Transverse colon (tissue), 4 donors: Measurements from ENCODE around the gene CHTF18. TPM values are rescaled to one million over a fixed set of nuclear protein-coding genes. Genes with fewer than 3 reads are reported as not detected.

ENCODE experiments used
- DNase-seq: peaks from one replicate; pipeline ENCODE4 v3.0.0-alpha.2; 2019
- H3K27ac ChIP-seq, 4 donors: fragments of 200-600 bp; sonication (generic); 2 replicates each; pipeline ENCODE4 v1.5.1; 2016 to 2018; ENCODE audit warnings: inconsistent platforms in 4 of 4
- H3K27me3 ChIP-seq: fragments of 200-600 bp; sonication (generic); 2 replicates; pipeline ENCODE4 v1.5.1; 2017; ENCODE audit warnings: inconsistent platforms
- H3K36me3 ChIP-seq, 4 donors: fragments of 200-600 bp; sonication (generic); 2 replicates each; pipeline ENCODE4 v1.5.1; 2017 to 2019; ENCODE audit warnings: inconsistent platforms in 4 of 4
- H3K4me1 ChIP-seq, 4 donors: fragments of 200-600 bp; sonication (generic); 2 replicates each; pipeline ENCODE4 v1.5.1; 2017 to 2020; ENCODE audit warnings: inconsistent platforms in 4 of 4
- H3K4me3 ChIP-seq, 4 donors: fragments of 200-600 bp; sonication (generic); 1 replicate in 1 of 4; 2 replicates in 3 of 4; pipeline versions ENCODE4 v1.5.1 to v1.6.1; 2017 to 2019; ENCODE audit warnings: inconsistent platforms in 4 of 4
- H3K9me3 ChIP-seq, 2 donors: fragments of 200-600 bp; sonication (generic); 2 replicates each; pipeline ENCODE4 v1.5.1; 2017 to 2019; ENCODE audit warnings: inconsistent platforms in 2 of 2
- CTCF ChIP-seq, 5 experiments: fragments of 200-600 bp in 3 of 5; fragments of 450-650 bp in 2 of 5; sonication (generic) in 3 of 5; IDR thresholded peaks; 1 replicate in 2 of 5; 2 replicates in 3 of 5; pipeline ENCODE4 v1.5.1; 2016 to 2017; ENCODE audit warnings: antibody characterized with exemption in 5 of 5, inconsistent platforms in 3 of 5, mild to moderate bottlenecking in 2 of 5, moderate library complexity in 1 of 5
- EP300 ChIP-seq: sonication (generic); formaldehyde crosslinking; IDR thresholded peaks from one replicate; pipeline ENCODE4 v1.6.1; 2017; ENCODE audit warnings: antibody characterized with exemption, low read depth
- POLR2A ChIP-seq: fragments of 450-650 bp; IDR thresholded peaks from one replicate; pipeline ENCODE4 v1.6.1; 2016; ENCODE audit warnings: antibody characterized with exemption, mild to moderate bottlenecking, moderate library complexity
- POLR2AphosphoS5 ChIP-seq, 3 donors: sonication (generic); formaldehyde crosslinking; IDR thresholded peaks; one replicate each; pipeline ENCODE4 v1.6.1; 2016; ENCODE audit warnings: antibody characterized with exemption in 3 of 3
- WGBS, 2 donors: methylation state at CpG; one replicate each; pipeline ENCODE4 v1.1.5; 2018; ENCODE audit warnings: low coverage in 1 of 2; 5-methylcytosine and 5-hydroxymethylcytosine counted together
- in situ Hi-C, 4 donors: fragments of 200-750 bp; cut with MboI; loops; one replicate each; pipeline versions ENCODE4 v1.15.0 to v1.15.1; 2017; ENCODE audit warnings: low sequenced_read_pairs in 3 of 4, low pct_ligation_motif_present in 1 of 4, low pct_unique_long_range_greater_than_20kb in 1 of 4
- intact Hi-C: fragments of 100-400 bp; cut with DNase I; formaldehyde crosslinking; loops from one replicate; pipeline ENCODE4 v1.15.1; 2023; ENCODE audit warnings: low total_unique reads
- total RNA-seq, 4 donors: library from RNA; depleted of rRNA; stranded (reverse); fragments of >200 nt; gene quantifications; one replicate each; pipeline ENCODE4 v1.1.0, GENCODE V29; 2016

CHTF18 gene
- total RNA-seq, 4 donors from 2014 or later = 4.6 to 33.4 (median 12.9) TPM

GRCh38 chr16:825341-826061 lies 37.1 kb downstream of the CHTF18 start:
- no peak overlapping the region for H3K27ac ChIP-seq
- H3K9me3 ChIP-seq = no peaks in the 10 kb centered on the region
- in situ Hi-C loops = no loop called here
- 58 to 68% methylated on average over 17 to 21 of the region's 36 CpGs for WGBS, 2 donors
- H3K4me3 ChIP-seq = no peak overlapping the region
- H3K4me1 ChIP-seq = no peaks in the 10 kb centered on the region
- TF ChIP-seq CTCF (IDR thresholded peaks at IDR 0.05) (no peak), EP300 (no peak)
- H3K27me3 ChIP-seq = peaks cover 24% of the 10 kb centered on the region
- H3K36me3 ChIP-seq = no peaks in the 10 kb centered on the region
- intact Hi-C loops = no loop called here
- DNase-seq = no peak

GRCh38 chr16:827513-827912 lies 39.1 kb downstream of the CHTF18 start:
- H3K9me3 ChIP-seq = no peaks in the 10 kb centered on the region
- DNase-seq = no peak
- no peak overlapping the region for H3K27ac ChIP-seq
- no peak overlapping the region for H3K4me3 ChIP-seq
- peaks cover 36% of the 10 kb centered on the region for H3K27me3 ChIP-seq
- peaks cover 0 to 9% (median 6%) of the 10 kb centered on the region in 4 donors for H3K4me1 ChIP-seq
- TF ChIP-seq POLR2A (no peak), EP300 (no peak), POLR2AphosphoS5 (IDR thresholded peaks at IDR 0.05) (no peak)
- no peaks in the 10 kb centered on the region for H3K36me3 ChIP-seq
- intact Hi-C loops (no loop called here), in situ Hi-C loops (no loop called here)
- WGBS, 2 donors = 87% methylated on average over 24 of the region's 24 CpGs; no CpG with 5 or more reads in 1 of the 2 donors

- intact Hi-C loops = no loop called here
Observed at GRCh38 chr16:828891-829290, 40.5 kb downstream of the CHTF18 start.

GRCh38 chr16:830107-830870 lies 41.9 kb downstream of the CHTF18 start:
- no peak for DNase-seq
- no peaks in the 10 kb centered on the region for H3K9me3 ChIP-seq
- H3K4me3 ChIP-seq = no peak overlapping the region
- in situ Hi-C loops = no loop called here
- WGBS, 2 donors = 89% methylated on average over 43 of the region's 43 CpGs; no CpG with 5 or more reads in 1 of the 2 donors
- H3K27me3 ChIP-seq = peaks cover 23% of the 10 kb centered on the region
- peaks cover 0 to 12% (median 9%) of the 10 kb centered on the region in 4 donors for H3K4me1 ChIP-seq
- H3K36me3 ChIP-seq = no peaks in the 10 kb centered on the region
- no peak overlapping the region for H3K27ac ChIP-seq
- TF ChIP-seq EP300 = no peak
- no peak for TF ChIP-seq POLR2AphosphoS5 (IDR thresholded peaks at IDR 0.05)
- no peak for TF ChIP-seq POLR2A
- no peak for TF ChIP-seq CTCF (IDR thresholded peaks at IDR 0.05)
- intact Hi-C loops = no loop called here

More at GRCh38 chr16:828891-829290, 40.5 kb downstream of the CHTF18 start:
- Histone ChIP-seq H3K4me3 (no peak overlapping the region), H3K36me3 (no peaks in the 10 kb centered on the region), H3K27ac (no peak overlapping the region), H3K27me3 (peaks cover 34% of the 10 kb centered on the region), H3K9me3 (no peaks in the 10 kb centered on the region), H3K4me1 (peaks cover 0 to 12% (median 9%) of the 10 kb centered on the region in 4 donors)
- no peak for TF ChIP-seq POLR2A
- no peak for TF ChIP-seq POLR2AphosphoS5 (IDR thresholded peaks at IDR 0.05)
- no peak for TF ChIP-seq EP300
- no peak for TF ChIP-seq CTCF (IDR thresholded peaks at IDR 0.05)
- 82% methylated on average over 17 of the region's 17 CpGs; no CpG with 5 or more reads in 1 of the 2 donors for WGBS, 2 donors
- no peak for DNase-seq
- in situ Hi-C loops = no loop called here
